Measurements from ENCODE around the gene MAPKAPK5.
A peak's percentile ranks its signal among the peaks of the same experiment; 100 is the strongest.
"Not testable (repeated sequence)": the region's sequence is repeated elsewhere in the genome, so short reads cannot be mapped to it uniquely, and the experiment has no call there.

MAPKAPK5 gene

DNA sequence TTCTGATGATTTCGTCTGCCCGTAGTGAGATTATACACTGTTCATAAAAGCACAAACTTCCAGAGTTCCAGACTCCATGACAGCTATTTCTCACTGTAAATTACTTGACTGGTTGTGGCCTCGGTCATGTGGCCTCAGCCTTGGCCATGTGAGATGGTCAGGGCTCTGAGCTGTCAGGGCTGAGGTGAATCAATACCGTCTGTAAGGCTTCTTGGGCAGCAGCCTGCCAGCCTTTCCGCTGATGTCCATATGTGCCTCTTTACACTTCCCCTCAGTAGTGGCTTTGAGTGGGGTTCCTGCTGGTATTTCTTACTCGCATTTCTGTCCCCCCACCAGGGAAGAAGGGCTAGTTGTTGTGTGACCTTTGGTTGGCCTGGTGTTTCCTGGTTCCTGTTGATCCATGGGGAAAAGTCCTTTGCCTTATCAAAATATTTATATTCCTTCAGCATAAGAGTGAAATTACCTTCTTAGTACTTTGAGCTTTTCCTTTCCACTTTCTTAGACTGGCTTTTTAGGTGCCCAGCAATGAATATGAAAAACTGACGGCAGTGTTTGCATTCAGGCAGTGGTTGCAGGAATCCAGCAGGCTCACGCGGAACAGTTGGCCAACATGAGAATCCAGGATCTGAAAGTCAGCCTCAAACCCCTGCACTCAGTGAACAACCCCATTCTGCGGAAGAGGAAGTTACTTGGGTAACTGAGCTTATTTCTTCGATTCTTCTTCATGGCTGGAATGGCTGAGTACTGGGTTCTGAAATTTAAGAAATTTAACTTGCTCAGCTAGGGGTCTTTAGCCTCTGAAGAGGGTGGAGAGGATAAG lies 46.1 kb downstream of the MAPKAPK5 start:
- no peak for DNase-seq

DNA sequence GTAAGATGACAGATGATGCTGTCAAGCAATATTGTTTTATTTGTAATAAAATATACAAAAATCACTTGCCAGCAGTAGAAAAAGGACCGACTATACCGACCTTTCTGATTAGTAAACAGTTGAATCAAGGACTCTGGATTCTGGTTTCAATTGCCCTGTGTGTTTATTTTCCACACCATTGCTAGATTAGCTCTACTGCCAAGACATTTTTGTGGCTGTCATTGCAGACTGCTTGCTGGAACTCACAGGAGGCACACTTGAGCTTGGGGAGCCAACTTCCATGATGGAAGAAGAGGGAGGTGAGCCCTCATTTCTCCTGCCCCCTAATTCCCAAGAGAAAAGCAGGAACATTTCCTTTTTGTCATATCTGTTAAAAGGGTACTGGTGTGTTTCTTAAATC lies 51.3 kb downstream of the MAPKAPK5 start:
- DNase-seq: no peak

DNA sequence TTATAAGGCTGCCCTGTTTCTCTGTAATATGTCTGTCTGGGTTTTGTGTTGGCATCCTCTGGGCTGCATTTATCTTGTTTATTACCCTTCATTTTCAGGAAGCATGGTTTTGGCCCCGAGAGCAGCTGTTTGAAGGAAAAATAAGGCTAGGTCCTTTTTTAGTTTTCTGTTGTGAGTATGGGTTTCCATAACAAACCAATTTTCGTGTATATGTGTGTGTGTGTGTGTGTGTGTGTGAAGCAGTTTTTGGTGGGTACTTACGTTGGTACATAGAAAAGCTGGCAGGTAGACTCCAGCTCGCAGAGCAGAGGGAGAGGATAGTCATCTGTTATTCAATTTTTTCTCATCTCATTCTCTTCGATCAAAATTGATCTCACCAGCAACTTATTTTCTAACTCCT lies 52.5 kb downstream of the MAPKAPK5 start:
- no peak for DNase-seq

DNA sequence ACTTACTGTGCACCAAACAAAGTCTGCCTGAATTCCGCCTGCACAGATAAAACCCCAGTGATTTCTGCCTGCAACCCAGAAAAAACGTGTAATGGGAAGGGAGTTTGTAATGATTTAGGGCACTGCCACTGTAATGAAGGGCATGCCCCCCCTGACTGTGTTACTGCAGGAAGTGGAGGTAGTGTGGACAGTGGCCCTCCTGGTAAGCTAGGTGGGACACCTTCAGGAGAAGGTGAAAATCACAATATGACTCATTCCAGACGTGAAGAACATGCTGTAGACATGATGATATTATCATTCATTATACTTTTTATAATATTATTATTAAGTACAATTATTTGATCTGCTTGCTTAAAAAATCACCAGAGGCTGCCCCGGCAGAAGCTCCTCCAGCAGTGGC lies 59.2 kb downstream of the MAPKAPK5 start:
- no peak for DNase-seq

DNA sequence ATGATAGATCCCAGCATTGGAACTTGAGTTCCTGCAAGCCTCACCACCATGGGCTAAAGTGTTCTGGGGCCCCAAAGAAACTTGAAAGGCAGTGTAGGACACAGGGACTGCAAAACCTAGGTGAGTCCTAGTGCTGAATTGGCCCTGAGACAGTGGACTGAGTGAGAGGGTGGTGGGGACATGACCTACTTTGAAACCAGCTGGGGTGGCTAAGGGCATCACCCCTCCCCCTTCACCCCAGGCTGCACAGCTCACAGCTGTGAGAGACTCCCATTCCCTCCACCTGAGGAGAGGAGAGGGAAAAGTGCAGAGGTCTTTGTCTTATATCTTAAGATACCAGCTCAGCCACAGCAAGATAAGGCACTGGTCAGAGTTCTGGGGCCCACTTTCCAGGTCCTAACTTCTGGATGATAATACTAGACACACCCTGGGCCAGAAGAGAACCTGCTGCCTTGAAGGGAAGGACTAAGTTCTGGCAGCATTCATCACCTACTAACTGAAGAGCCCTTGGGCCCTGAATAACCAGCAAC lies 62.5 kb downstream of the MAPKAPK5 start:
- DNase-seq: no peak

DNA sequence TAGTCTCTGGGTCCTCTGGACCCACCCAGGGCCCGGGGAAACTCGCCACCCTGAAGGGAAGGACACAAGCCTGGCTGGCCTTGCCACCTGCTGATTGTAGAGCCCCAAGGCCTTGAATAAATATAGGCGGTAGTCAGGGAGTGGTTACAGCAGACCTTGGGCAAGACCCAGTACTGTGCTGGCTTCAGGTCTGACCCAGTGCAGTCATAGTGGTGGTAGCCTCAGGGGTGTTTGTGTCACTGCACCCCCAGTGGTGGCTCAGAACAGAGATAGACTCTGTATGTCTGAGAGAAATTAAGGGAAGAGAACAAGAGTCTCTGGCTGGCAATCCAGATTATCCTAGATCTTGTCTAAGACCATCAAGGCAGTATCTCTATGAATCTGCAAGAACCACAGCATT lies 63.5 kb downstream of the MAPKAPK5 start:
- DNase-seq: no peak

DNA sequence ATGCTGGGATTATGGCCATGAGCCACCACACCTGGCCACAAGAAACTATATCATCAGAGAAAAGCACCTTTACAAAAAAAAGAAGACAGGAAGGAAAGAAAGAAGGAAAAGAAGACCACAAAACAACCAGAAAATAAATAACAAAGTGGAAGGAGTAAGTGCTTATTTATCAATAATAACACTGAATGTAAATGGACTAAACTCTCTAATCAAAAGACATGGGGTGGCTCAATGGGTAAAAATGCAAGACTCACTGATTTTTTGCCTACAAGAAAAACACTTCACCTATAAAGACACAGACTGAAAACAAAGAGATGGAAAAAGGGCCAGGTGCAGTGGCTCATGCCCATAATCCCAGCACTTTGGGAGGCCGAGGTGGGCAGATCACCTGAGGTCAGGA lies 65.7 kb downstream of the MAPKAPK5 start:
- DNase-seq: no peak

DNA sequence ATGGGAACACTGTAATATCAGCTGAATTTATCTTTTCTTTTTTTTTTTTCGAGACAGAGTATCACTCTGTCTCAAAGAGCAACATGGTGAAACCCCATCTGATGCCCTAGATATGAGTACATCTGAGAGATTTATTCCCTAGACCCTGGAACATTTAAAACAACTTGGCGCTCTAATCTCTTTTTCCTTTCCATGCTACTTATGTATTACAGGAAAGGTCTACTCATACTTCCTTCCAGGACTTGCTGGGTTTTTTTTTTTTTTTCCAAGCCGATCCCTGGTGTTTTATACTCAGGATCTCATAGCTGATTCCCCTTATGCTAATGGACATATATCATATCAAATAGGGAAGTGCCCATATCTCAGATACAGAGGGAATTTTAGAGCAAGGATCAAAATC lies 83.1 kb downstream of the MAPKAPK5 start:
- no peak for DNase-seq

DNA sequence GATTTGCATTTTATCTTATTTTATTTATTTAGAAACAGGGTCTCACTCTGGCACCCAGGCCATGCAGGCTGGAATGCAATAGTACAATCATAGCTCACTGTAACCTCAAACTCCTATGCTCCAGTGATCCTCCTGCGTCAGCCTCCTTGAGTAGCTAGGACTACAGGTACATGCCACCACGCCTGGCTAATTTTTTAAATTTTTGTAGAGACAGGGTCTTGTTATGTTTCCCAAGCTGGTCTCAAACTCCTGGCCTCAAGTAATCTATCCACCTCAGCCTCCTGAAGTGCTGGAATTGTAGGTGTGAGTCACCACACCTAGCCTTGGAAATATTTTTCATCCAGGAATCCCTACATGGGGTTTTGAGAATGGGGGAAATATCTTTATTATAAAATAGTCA lies 84.6 kb downstream of the MAPKAPK5 start:
- DNase-seq: no peak

DNA sequence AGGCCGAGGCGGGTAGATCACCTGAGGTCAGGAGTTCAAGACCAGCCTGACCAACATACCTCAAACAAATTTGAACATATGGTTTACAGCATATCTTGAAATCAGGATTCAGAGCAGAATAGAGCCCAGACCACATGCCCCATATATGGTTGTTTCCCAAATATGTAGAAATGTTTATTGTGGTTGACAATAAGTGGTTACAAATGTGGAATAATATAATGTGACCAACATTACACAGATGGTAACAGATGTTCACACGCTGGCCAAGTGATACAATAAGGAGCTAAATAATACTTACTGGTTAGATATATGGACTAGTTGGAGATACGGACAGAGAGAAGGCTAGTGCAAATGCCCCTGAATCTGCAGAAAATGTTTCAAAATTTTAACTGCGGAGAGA lies 85.3 kb downstream of the MAPKAPK5 start:
- no peak for DNase-seq

DNA sequence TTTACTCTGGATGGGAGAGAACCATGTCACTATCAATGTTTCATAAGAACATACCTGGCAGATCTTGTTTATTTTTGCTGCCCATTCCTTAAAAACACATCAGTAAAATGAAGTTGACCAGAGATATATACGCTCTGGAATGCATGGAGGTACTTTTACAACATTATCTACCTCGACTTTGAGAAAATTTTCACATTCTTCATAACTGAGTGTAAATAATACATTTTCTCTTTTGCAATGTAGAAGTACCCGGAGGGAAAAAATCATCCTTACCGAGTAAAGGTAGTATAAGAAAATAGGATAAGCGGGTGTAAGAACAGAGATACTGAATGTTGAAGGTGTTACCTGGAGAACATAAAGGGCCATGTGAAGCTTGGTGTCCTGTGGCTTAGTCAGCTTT lies 90.2 kb downstream of the MAPKAPK5 start:
- no peak for DNase-seq

DNA sequence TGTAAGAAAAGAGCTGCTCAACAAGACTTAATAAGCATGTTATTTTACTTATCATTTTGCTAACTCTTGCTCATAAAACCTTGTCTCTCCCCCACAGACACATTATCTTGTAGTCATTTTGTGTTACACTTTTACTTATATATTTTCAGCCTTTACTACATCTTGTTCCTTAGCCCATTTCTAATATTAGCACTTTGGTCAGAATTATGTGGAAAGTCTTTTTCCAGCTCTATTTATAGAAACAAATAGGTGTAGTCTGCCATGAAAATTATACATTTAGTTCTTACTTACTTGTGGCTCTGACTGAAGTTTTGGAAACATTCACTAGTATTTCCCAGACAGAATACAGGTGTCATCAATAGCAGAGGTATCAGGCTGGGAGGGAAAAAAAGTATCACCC lies 94.8 kb downstream of the MAPKAPK5 start:
- DNase-seq: no peak

DNA sequence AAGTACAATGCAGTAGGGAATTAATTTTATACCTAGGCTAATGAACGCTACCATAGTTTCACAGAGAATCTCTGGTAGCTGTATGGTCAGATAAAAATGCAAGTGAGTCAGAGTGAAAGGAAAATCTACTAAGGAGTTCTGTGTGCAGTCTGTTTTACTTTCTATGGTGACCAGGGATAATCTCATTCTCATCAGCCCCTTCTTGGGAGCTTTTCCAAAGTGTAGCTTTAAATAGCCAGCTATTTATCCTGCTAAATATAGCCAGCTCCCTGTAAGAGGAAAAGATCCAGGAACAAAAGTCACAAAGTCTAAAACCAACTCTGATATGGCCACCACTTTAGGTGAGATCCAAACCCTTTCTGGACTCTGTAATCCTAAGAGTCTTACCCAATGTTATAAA lies 95.4 kb downstream of the MAPKAPK5 start:
- no peak for DNase-seq

DNA sequence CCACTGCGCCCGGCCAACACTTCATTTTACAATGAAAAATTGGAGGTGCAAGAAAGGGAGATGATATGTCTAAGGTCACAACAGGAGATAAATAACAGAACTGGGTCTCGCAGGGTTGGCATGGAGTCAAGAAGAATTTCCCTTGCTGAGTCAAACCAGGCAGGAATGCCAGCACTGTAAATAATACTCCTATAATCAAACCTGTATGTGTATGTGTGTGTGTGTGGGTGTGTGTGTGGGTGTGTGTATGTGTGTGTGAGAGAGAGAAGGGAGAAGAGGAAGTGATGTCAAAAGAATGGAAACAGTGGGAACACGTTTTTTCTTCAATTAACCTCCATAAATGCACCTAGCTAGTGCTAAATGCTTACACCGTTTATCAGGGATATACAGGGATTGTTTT lies 100.5 kb downstream of the MAPKAPK5 start:
- DNase-seq: peak; percentile 41

DNA sequence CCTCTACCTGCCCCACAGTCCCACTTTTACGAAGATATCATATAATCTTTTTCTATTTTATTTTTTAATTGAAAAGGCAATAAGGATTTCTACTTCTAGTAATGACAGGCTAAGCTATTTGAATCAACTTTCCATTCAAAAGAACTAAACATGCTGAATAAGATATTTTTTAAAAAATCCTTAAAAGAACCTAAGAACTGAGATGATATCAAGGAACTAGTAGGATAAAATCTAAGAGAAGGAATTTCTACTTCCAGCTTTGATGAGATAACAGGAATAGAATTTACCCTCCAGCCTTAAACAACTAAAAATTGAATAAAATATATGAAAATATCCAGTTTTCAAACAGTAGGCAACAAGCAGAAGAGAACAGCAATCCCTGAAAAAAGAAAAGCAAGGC lies 101.9 kb downstream of the MAPKAPK5 start:
- DNase-seq: no peak

DNA sequence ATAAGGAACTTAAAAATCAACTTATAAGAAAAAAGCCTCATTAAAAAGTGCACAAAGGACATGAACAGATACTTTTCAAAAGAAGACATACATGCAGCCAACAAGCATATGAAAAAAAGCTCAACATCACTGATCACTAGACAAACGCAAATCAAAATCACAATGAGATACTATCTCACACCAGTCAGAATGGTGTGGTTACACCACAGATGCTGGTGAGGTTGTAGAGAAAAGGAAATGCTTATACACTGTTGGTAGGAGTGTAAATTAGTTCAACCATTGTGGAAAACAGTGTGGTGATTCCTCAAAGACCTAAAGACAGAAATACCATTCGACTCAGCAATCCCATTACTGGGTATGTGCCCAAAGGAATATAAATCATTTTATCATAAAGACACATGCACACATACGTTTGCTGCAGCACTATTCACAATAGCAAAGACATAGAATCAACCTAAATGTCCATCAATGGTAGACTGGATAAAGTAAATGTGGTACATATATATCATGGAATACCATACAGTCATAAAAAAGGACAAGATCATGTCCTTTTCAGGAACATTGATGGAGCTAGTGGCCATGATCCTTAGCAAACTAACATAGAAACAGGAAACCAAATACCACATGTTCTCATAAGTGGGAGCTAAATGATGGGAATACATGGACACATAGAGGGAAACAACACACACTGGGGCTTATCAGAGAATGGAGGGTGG lies 109.1 kb downstream of the MAPKAPK5 start:
- DNase-seq: not testable (repeated sequence)

All from amniotic stem cell (primary cell).